Motor neuron (in vitro differentiated cells): Measurements from ENCODE around the gene LCOR. TPM values are rescaled to one million over a fixed set of nuclear protein-coding genes. Genes with fewer than 3 reads are reported as not detected.

ENCODE experiments used
- ATAC-seq, 8 experiments: fragments of 200-7000 bp; cut with Tn5 transposase; replicated peaks in 6 of 8; 2 replicates each; pipeline ENCODE4 v1.8.0; 2021; ENCODE audit warnings: mild to moderate bottlenecking in 8 of 8, moderate library complexity in 8 of 8
- H3K27ac ChIP-seq, 2 donors: fragments of 250-450 bp; sonication (Bioruptor Pico); 2 replicates each; pipeline ENCODE4 v1.9.0; 2021; ENCODE audit warnings: antibody characterized with exemption in 2 of 2, mild to moderate bottlenecking in 2 of 2, moderate library complexity in 1 of 2
- H3K4me1 ChIP-seq, 2 donors: fragments of 250-450 bp; sonication (Bioruptor Pico); replicated peaks in 1 of 2; 2 replicates each; pipeline ENCODE4 v1.6.1; 2021; ENCODE audit warnings: antibody characterized with exemption in 2 of 2, mild to moderate bottlenecking in 2 of 2, moderate library complexity in 1 of 2
- H3K4me3 ChIP-seq, 5 donors: fragments of 250-450 bp; sonication (Bioruptor Pico); 2 replicates each; pipeline ENCODE4 v1.9.0; 2021; ENCODE audit warnings: antibody characterized with exemption in 5 of 5, mild to moderate bottlenecking in 5 of 5, moderate library complexity in 4 of 5
- WGBS, 10 experiments: fragments of 450-650 bp; shearing (Covaris generic); methylation state at CpG; one replicate each; pipeline ENCODE4 v1.0.0; 2022; 5-methylcytosine and 5-hydroxymethylcytosine counted together
- in situ Hi-C, 9 experiments: fragments of 400-800 bp; cut with MboI; loops; one replicate each; pipeline ENCODE4 v1.15.0; 2021; ENCODE audit warnings: low sequenced_read_pairs in 9 of 9, low pct_unique_long_range_greater_than_20kb in 2 of 9; ENCODE audit not compliant: unreplicated experiment in 9 of 9
- total RNA-seq, 8 experiments: library from RNA; unstranded; fragments of 300-600 nt; gene quantifications; 2 replicates each; pipeline versions ENCODE4 v1.2.3 to v1.2.4, GENCODE V29; 2022

The LCOR gene
- total RNA-seq, 8 experiments from 2014 or later: 11.0 to 62.7 (median 44.4) TPM

DNA sequence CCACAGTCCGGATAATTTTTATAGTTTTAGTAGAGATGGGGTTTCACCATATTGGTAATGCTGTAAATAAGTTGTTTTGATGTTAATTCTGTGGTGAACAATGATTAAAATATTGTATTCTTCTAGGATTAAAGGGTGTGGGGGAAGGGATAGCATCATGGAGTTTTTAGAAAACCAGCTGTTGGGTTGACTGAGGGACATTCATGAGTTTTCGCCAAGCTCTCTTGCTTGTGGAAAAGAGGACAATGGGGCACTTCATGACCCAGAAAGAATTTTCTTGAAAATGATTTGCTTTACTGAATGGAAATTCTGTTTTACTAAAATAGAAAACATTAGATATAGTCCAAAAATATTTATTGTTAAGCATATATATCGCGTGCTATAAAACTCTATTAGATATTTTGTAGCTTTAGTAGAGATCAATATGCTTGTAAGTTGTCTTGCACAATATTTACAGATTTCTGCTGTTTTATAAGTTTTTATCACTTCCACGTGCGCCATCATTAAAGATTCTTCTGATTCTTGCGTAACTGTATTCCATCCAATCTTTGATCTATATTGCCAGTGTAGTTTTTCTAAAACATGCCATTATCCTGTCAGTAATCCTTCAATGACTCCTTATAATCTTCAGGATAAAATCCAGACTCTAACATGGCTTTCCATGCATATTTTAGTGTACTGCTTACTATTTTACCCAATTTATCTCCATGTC lies 41.8 kb downstream of the LCOR start:
- in situ Hi-C loops: no loop called here
- H3K27ac ChIP-seq: no peak overlapping the region
- WGBS, 10 experiments: 89 to 100% (median 95%) methylated on average over 5 to 7 of the region's 7 CpGs
- no peak for ATAC-seq
- H3K4me3 ChIP-seq: no peak overlapping the region
- no peaks in the 10 kb centered on the region for H3K4me1 ChIP-seq

DNA sequence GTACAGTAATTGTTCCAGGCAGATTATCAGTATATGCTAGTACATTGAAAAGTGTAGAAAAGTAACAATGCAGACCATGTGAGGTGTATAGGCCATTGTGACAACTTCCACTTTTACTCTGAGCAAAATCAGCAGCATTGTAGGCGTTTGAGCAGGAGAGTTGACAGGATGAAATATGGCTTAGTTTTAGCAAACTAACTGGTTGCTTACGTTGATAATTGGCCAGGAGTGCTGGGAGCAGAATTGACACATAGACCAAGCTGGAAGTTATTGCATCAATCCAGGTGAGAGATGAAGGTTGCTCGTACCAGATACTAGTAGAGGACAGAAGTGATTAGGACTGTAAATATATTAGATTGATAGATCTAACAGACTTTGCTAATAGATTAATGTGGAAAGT lies 46.0 kb downstream of the LCOR start:
- 43 to 100% (median 82%) methylated on average over 1 to 3 of the region's 3 CpGs for WGBS, 10 experiments
- no peaks in the 10 kb centered on the region for H3K4me1 ChIP-seq
- H3K4me3 ChIP-seq: no peak overlapping the region
- ATAC-seq: no peak
- no peak overlapping the region for H3K27ac ChIP-seq
- in situ Hi-C loops: no loop called here

DNA sequence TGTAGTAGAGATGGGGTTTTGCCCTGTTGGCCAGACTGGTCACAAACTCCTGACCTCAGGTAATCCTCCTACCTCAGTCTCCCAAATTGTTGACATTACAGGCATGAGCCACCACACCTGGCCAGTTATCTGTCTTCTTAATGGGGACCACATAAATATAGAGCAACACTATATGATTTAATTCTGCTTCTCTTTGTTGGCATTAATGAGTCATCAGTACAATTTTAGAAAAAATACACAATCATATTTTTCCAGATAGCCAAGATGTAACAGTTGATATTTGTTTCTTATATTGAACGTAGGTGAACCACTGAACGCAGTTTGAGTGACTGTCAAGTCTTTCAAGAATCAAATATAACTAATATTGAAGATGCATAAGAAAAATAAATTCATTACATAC lies 48.5 kb downstream of the LCOR start:
- Histone ChIP-seq H3K4me1 (no peaks in the 10 kb centered on the region), H3K27ac (no peak overlapping the region), H3K4me3 (no peak overlapping the region)
- peak in 1 of 8 experiments; percentile 12 for ATAC-seq
- 90 to 100% (median 100%) methylated on average over 1 to 2 of the region's 2 CpGs; no CpG with 5 or more reads in 1 of the 10 experiments for WGBS, 10 experiments
- in situ Hi-C loops: no loop called here

DNA sequence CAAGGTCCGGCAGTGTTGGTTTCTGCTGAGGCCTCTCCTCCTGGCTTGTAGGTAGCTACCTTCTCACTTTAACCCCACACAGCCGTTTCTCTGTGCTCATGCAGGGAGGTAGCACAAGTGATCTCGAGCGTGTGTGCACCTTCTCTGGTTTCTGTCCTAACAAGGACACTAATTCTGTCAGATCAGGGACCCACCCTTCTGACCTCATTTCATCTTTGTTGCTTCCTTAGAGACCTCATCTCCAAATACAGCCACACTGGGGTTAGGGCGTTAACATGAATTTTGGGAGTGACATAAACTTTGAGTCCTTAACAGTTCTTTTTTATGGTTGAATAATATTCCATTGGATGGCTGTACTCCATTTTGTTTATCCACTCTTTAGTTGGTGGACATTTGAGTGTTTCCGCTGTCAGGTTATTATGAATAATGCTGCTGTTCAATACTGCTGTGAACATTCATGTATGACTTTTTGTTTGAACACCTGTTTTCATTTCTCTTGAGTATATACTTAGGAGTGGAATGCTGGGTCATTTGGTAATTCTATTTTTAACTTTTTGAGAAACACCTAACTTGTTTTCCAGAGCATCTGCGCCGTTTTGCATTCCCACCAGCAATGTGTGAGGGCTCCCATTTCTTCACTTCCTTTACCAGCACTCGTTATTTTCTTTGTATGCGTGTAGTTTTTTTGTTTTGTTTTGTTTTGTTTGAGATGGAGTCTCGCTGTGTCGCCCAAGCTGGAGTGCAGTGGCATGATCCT lies 57.5 kb downstream of the LCOR start:
- ATAC-seq: no peak
- in situ Hi-C loops: no loop called here
- H3K27ac ChIP-seq: no peak overlapping the region
- WGBS, 10 experiments: 90 to 100% (median 98%) methylated on average over 4 to 10 of the region's 12 CpGs
- H3K4me3 ChIP-seq: no peak overlapping the region
- H3K4me1 ChIP-seq: no peaks in the 10 kb centered on the region

DNA sequence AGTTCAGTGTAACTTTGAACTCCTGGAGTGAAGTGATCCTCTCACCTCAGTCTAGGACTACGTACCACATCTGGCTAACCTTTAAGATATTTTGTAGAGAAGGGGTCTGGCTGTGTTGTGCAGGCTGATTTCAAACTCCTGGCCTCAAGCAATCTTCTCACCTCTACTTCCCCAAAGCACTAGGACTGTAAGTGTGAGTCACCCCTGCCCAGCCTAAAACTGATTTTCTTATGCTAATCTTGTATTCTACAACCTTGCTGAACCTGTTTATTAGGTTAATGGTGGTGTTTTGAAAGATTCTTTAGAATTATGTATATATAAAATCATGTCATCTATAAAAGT lies 58.0 kb downstream of the LCOR start:
- in situ Hi-C loops: no loop called here
- Histone ChIP-seq H3K4me3 (no peak overlapping the region), H3K27ac (no peak overlapping the region), H3K4me1 (no peaks in the 10 kb centered on the region)
- ATAC-seq: peak in 2 of 8 experiments; percentile 33
- WGBS, 10 experiments: 89 to 100% (median 100%) methylated on average over 1 of the region's 1 CpG; no CpG with 5 or more reads in 3 of the 10 experiments

DNA sequence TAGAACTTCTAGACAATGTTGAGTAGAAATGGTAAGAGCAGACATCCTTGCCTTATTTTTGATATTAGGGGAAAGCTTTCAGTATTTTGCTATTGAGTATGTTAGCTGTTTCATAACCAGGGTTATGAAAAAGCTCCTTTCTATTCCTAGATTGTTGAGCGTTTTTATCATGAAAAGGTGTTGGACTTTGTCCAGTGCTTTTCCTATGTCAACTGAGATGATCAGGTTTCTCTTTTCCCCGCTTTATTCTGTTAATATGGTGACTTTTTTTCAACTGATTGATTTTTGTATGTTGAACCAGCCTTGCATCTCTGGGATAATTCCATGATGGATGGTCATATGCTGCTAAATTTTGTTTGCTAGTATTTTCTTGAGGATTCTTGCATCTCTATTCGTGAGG lies 58.5 kb downstream of the LCOR start:
- Histone ChIP-seq H3K4me3 (no peak overlapping the region), H3K27ac (no peak overlapping the region), H3K4me1 (no peaks in the 10 kb centered on the region)
- in situ Hi-C loops: no loop called here
- no peak for ATAC-seq
- 79 to 100% (median 92%) methylated on average over 1 to 3 of the region's 3 CpGs; no CpG with 5 or more reads in 1 of the 10 experiments for WGBS, 10 experiments

DNA sequence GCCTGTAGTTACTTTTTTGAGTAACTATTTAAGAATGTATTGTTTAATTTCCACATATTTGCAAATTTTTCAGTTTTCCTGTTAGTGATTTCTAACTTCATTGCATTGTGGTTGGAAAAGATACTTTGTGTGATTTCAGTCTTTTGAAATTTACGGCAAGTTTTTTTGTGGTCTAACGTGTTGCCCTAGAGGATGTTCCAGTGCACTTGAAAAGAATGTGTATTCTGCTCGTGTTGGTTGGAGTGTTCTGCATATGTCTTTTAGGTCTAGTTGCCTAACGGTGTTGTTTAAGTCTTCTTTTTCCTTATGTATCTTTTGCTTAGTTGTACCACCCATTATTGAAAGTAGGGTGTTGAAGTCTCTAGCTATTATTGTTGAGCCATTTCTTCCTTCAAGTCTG lies 59.7 kb downstream of the LCOR start:
- ATAC-seq: no peak
- 80 to 100% (median 93%) methylated on average over 1 to 4 of the region's 4 CpGs; no CpG with 5 or more reads in 1 of the 10 experiments for WGBS, 10 experiments
- Histone ChIP-seq H3K4me1 (no peaks in the 10 kb centered on the region), H3K4me3 (no peak overlapping the region), H3K27ac (no peak overlapping the region)
- in situ Hi-C loops: no loop called here

DNA sequence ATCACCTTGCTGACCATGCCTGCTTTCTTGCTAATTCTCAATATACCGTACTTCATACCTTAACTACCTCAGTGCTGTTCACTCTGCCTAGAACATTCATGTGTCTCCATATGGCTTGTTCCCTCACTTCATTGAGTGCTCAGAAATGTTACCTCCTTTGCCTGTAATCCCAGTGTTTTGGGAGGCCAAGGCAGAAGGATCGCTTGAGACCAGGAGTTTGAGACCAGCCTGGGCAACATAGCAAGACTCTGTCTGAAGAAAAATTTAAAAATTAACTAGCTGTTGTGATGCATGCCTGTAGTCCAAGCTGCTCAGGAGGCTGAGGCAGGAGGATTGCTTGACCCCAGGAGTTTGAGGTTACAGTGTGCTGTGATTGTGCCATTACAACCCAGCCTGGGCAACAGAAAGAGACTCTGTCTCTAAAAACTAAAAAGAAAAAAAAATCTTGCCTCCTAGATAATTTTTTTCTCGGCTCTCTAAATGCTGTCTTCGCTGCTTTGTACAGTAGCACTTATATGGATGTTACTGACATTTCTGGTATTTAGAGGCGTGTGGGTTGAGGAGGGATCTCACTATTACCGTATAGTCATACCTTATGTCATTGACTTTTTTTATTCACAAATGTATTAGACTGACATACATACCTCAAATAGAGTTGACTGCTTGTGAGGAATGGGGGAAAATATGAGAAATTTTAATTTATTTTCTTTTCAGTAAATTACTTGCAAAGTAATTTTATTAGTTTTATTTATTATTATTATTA lies 63.7 kb downstream of the LCOR start:
- in situ Hi-C loops: no loop called here
- ATAC-seq: no peak
- H3K4me3 ChIP-seq: no peak overlapping the region
- H3K4me1 ChIP-seq: peaks cover 0 to 4% of the 10 kb centered on the region in 2 donors
- 80 to 100% (median 95%) methylated on average over 1 to 5 of the region's 6 CpGs; no CpG with 5 or more reads in 2 of the 10 experiments for WGBS, 10 experiments
- no peak overlapping the region for H3K27ac ChIP-seq

DNA sequence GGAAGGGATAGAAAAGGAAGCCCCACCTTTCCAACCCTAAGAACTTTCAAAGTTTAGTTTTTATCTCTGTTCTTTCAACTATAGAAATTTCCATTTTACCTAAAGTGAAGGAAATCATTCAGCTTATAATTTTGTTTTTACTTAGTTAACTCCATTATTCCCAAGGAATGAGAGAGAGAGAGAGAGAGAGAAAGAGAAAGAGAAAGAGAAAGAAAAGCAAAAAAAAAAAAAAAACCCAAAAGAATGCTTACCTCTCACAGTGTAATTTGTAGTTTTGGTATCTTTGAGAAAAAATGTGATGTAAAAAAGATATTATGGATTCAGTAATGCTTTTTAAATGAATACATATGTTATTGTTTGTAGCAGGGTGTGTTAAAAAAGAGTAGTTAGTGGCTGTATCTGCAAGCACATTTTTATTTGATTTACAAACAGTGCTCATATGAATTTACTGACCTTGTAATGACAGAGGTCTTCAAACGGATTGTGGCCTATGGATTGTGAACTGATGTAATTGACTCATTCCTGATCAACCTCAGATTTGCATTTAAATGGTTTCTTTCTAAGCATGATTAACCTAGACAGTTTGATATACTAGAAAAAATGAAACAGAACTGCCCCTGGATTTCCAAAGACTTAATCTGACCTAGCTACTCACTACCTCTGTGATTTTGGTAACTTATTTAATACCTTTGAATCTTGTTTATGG lies 64.9 kb downstream of the LCOR start:
- Histone ChIP-seq H3K4me3 (no peak overlapping the region), H3K4me1 (peaks cover 0 to 4% of the 10 kb centered on the region in 2 donors), H3K27ac (no peak overlapping the region)
- in situ Hi-C loops: no loop called here
- 0 to 56% (median 19%) methylated on average over 1 of the region's 1 CpG; no CpG with 5 or more reads in 3 of the 10 experiments for WGBS, 10 experiments
- ATAC-seq: peak in 3 of 8 experiments; percentile 31 to 51 (median 46)

DNA sequence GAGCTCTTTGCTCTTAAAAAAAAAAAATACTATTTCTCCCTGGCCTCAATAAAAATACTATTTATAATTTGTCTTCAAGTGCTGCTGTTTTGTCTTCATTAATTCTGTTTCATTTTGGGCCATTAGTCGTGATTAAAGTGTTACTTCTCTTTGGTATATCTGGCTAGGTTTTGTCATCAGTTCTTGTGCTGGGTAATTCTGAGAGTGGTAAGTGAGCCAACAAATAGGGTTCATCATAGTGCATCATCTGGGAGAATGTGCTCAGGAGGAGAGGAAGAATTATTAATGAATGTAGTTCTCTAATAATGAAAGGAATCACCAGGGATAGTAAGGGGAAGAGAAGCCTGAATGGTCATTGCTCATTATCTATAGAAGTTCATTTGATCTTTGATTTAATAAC lies 70.0 kb downstream of the LCOR start:
- Histone ChIP-seq H3K4me3 (no peak overlapping the region), H3K4me1 (peaks cover 8 to 9% of the 10 kb centered on the region in 2 donors), H3K27ac (no peak overlapping the region)
- 38 to 100% (median 88%) methylated on average over 1 of the region's 1 CpG; no CpG with 5 or more reads in 2 of the 10 experiments for WGBS, 10 experiments
- ATAC-seq: no peak
- in situ Hi-C loops: no loop called here

DNA sequence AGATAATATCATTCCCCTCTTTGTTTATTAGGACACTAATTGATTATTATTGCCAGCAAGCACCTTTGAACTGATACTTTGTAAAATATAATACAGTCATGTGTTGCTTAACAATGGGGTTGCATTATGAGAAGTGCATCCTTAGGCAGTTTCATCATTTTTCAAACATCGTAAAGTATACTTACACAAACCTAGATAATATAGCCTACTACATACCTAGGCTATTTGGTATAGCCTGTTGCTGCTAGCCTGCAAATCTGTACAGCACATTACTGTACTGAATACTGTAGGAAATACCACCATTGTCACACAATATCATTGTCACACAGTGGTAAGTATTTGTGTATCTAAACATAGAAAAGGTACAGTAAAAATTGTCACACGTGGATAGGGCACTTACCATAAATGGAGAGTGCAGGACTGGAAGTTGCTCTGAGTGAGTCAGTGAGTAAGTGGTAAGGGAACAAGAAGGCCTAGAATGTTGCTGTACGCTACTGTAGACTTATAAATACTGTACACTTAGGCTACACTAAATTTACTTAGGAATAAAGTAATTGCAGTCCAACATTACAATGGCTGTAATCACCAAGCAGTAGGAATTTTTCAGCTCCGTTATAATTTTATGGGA lies 70.7 kb downstream of the LCOR start:
- Histone ChIP-seq H3K4me1 (peaks cover 5 to 9% of the 10 kb centered on the region in 2 donors), H3K27ac (no peak overlapping the region), H3K4me3 (no peak overlapping the region)
- 83 to 100% (median 94%) methylated on average over 1 to 4 of the region's 4 CpGs; no CpG with 5 or more reads in 1 of the 10 experiments for WGBS, 10 experiments
- no peak for ATAC-seq
- in situ Hi-C loops: no loop called here

DNA sequence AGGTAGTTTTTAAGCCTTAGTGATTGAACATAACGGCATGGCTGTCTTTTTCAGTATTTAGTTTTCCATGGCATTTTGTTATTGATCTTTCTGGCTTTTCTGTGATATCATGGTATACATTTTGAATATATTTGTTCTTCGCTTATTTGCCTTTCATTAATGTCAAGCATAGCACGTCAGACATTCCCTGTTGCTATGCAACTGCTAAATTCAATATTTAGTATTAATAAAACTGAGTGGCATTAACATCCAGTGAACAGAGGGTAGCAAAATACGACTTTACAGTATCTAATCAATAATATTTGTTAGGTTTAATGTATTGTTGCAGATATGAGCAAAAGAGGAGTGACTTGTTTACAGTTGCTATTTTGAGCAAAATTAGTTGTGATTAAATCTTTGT lies 72.5 kb downstream of the LCOR start:
- no peak overlapping the region for H3K4me3 ChIP-seq
- peaks cover 5 to 9% of the 10 kb centered on the region in 2 donors for H3K4me1 ChIP-seq
- ATAC-seq: no peak
- no peak overlapping the region for H3K27ac ChIP-seq
- 80 to 100% (median 94%) methylated on average over 1 to 4 of the region's 4 CpGs; no CpG with 5 or more reads in 1 of the 10 experiments for WGBS, 10 experiments
- in situ Hi-C loops: no loop called here
